Hepatocyte (in vitro differentiated cells): ENCODE results near the gene STPG3. TPM values are rescaled to one million over a fixed set of nuclear protein-coding genes. Genes with fewer than 3 reads are reported as not detected.

Experiments used
- DNase-seq: peaks from one replicate; pipeline ENCODE4 v3.0.0-alpha.2; 2016; ENCODE audit warnings: low spot score
- H2AFZ ChIP-seq: fragments of 200-600 bp; sonication (generic); 2 replicates; pipeline ENCODE4 v1.6.0; 2016; ENCODE audit warnings: antibody characterized with exemption, mild to moderate bottlenecking
- H3K27ac ChIP-seq: fragments of 200-600 bp; sonication (generic); 2 replicates; pipeline ENCODE4 v1.5.1; 2016; ENCODE audit warnings: mild to moderate bottlenecking
- H3K27me3 ChIP-seq: fragments of 200-600 bp; sonication (generic); 2 replicates; pipeline ENCODE4 v1.6.1; 2016
- H3K36me3 ChIP-seq: fragments of 200-600 bp; sonication (generic); replicated peaks from 2 replicates; pipeline ENCODE4 v1.5.1; 2016; ENCODE audit warnings: low read depth; ENCODE audit not compliant: insufficient read depth
- H3K4me1 ChIP-seq: fragments of 200-600 bp; sonication (generic); 2 replicates; pipeline ENCODE4 v1.5.1; 2016; ENCODE audit warnings: mild to moderate bottlenecking, moderate library complexity; ENCODE audit not compliant: insufficient read depth
- H3K4me2 ChIP-seq: fragments of 200-600 bp; sonication (generic); 2 replicates; pipeline ENCODE4 v1.6.0; 2016
- H3K4me3 ChIP-seq: fragments of 200-600 bp; sonication (generic); 2 replicates; pipeline ENCODE4 v1.5.1; 2016; ENCODE audit warnings: mild to moderate bottlenecking
- H3K79me2 ChIP-seq: fragments of 200-600 bp; sonication (generic); 2 replicates; pipeline ENCODE4 v1.6.0; 2017; ENCODE audit warnings: mild to moderate bottlenecking
- H3K9me2 ChIP-seq: fragments of 200-600 bp; sonication (generic); replicated peaks from 2 replicates; pipeline ENCODE4 v1.6.0; 2017; ENCODE audit warnings: mild to moderate bottlenecking; ENCODE audit not compliant: insufficient read depth
- H3K9me3 ChIP-seq: fragments of 200-600 bp; sonication (generic); 2 replicates; pipeline ENCODE4 v1.5.1; 2016; ENCODE audit warnings: low read depth, mild to moderate bottlenecking
- H4K20me1 ChIP-seq: fragments of 200-600 bp; sonication (generic); 2 replicates; pipeline ENCODE4 v1.6.0; 2016; ENCODE audit warnings: mild to moderate bottlenecking; ENCODE audit not compliant: insufficient read depth, poor library complexity, severe bottlenecking
- EZH2 ChIP-seq: fragments of 200-600 bp; sonication (generic); IDR thresholded peaks from 2 replicates; pipeline ENCODE4 v1.6.1; 2016; ENCODE audit warnings: antibody characterized with exemption, mild to moderate bottlenecking, borderline replicate concordance
- EZH2phosphoT487 ChIP-seq: fragments of 200-600 bp; sonication (generic); IDR thresholded peaks from one replicate; pipeline ENCODE4 v1.6.1; 2018; ENCODE audit warnings: antibody characterized with exemption, mild to moderate bottlenecking, low read depth, moderate library complexity; ENCODE audit not compliant: unreplicated experiment, severe bottlenecking
- WGBS: methylation state at CpG from one replicate; pipeline ENCODE4 v1.1.6; 2016; ENCODE audit warnings: low lambda C conversion rate; ENCODE audit errors: missing lambda C conversion rate; 5-methylcytosine and 5-hydroxymethylcytosine counted together
- polyA plus RNA-seq: library from polyadenylated mRNA; unstranded; fragments of >200 nt; fragmentation: Nextera tagmentation; extraction: Ambion mirVana; gene quantifications from 2 replicates; pipeline ENCODE4 v1.2.1, GENCODE V29; 2016
- total RNA-seq: library from RNA; depleted of rRNA; stranded (reverse); fragments of >200 nt; gene quantifications from 2 replicates; pipeline ENCODE4 v1.2.3, GENCODE V29; 2014
- TF ChIP-seq, protein P1 (sequence below): fragments of 200-600 bp; sonication (generic); IDR thresholded peaks from 2 replicates; pipeline ENCODE4 v1.5.1; 2016; ENCODE audit warnings: antibody characterized with exemption, mild to moderate bottlenecking; ENCODE audit not compliant: poor library complexity

STPG3 gene
- total and polyA plus RNA-seq, 2 experiments from 2014 or later = 1.5 TPM; not detected in 1

DNA sequence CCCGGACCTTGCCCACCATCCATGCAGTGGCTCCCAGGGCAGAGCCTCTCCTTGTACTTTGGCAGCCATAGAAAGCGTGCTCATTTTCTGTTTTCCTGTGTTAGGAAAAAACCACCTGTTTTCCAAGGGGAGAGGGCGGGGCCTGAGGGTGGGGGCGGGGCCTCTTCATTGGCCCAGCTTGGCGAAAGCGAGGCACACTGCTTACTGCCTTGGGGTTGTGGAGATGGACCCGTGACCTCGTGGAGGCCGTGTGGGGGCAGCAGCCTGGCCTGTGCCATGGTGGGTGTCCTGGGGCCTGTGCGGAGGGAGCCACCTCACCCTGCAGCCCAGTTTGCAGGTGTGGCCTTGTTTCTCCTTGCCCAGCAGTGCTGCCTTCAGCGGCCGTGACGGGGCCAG is 22.0 kb downstream of the STPG3 start:
- WGBS = 91% methylated on average over 11 of the region's 13 CpGs
- Histone ChIP-seq H4K20me1 (no peaks in the 10 kb centered on the region), H3K4me2 (no peak overlapping the region), H3K36me3 (no peaks in the 10 kb centered on the region), H3K79me2 (no peaks in the 10 kb centered on the region), H3K27ac (no peak overlapping the region), H3K9me2 (no peaks in the 10 kb centered on the region), H3K4me1 (peaks cover 17% of the 10 kb centered on the region), H2AFZ (no peak overlapping the region), H3K27me3 (no peaks in the 10 kb centered on the region), H3K9me3 (no peaks in the 10 kb centered on the region), H3K4me3 (no peak overlapping the region)
- no peak for DNase-seq
- TF ChIP-seq EZH2 (no peak), EZH2phosphoT487 (no peak)
- TF ChIP-seq, protein P1, sequence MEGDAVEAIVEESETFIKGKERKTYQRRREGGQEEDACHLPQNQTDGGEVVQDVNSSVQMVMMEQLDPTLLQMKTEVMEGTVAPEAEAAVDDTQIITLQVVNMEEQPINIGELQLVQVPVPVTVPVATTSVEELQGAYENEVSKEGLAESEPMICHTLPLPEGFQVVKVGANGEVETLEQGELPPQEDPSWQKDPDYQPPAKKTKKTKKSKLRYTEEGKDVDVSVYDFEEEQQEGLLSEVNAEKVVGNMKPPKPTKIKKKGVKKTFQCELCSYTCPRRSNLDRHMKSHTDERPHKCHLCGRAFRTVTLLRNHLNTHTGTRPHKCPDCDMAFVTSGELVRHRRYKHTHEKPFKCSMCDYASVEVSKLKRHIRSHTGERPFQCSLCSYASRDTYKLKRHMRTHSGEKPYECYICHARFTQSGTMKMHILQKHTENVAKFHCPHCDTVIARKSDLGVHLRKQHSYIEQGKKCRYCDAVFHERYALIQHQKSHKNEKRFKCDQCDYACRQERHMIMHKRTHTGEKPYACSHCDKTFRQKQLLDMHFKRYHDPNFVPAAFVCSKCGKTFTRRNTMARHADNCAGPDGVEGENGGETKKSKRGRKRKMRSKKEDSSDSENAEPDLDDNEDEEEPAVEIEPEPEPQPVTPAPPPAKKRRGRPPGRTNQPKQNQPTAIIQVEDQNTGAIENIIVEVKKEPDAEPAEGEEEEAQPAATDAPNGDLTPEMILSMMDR = no peak

DNA sequence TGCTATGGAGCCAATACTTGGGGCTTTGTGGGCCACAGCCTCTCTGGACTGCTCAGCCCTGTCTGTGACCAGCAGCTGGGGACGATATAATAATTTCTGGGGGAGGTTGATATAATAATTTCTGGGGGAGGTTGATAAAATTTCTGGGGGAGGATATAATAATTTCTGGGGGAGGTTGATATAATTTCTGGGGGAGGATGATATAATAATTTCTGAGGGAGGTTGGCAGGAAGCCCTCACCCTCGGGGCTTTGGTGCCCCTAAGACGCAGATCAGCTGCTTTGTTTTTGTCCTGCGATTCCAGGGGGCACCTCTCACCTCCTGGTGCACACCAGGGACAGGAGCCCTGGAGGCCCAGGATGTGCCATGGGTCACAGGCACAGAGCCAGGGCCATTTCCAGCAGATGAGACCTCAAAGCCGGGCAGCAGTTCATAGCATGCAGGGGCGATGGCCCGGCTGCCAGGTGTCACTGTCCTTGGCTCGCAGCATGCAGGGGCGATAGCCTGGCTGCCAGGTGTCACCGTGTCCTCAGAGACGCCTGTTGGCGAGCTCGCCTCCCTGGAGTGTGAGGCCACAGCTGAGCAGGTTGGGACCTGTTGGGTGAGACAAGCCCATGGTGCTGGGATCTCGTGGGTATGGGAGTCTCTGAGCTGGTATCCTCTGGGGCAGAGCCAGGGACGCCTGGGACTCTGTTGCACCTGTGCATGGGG is 22.7 kb downstream of the STPG3 start:
- no peak overlapping the region for H2AFZ ChIP-seq
- H3K9me3 ChIP-seq = no peaks in the 10 kb centered on the region
- H3K27me3 ChIP-seq = no peaks in the 10 kb centered on the region
- H3K4me3 ChIP-seq = no peak overlapping the region
- no peak overlapping the region for H3K27ac ChIP-seq
- peaks cover 17% of the 10 kb centered on the region for H3K4me1 ChIP-seq
- no peak overlapping the region for H3K4me2 ChIP-seq
- H3K79me2 ChIP-seq = no peaks in the 10 kb centered on the region
- TF ChIP-seq EZH2phosphoT487 (no peak), EZH2 (no peak)
- TF ChIP-seq, protein P1 = no peak
- no peaks in the 10 kb centered on the region for H3K36me3 ChIP-seq
- DNase-seq = no peak
- H4K20me1 ChIP-seq = no peaks in the 10 kb centered on the region
- H3K9me2 ChIP-seq = no peaks in the 10 kb centered on the region
- 89% methylated on average over 15 of the region's 15 CpGs for WGBS

DNA sequence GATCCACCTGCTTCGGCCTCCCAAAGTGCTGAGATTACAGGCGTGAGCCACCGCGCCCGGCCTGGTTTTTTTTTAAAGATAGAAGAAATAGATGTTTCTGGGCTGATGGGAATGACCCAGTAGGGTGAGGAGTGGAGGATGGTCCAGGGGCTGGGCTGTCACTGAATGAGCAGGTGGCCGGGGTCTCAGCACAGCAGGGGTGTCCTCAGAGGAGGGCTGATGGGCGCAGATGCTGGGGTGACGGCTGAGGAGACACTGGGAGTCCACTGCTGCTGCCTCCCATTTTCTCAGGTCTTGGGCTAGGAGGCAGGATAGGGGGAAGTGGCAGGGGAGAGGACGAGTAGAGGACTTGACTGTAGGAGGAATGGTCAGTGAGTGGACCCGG is 24.1 kb downstream of the STPG3 start:
- Histone ChIP-seq H3K9me3 (no peaks in the 10 kb centered on the region), H3K27me3 (no peaks in the 10 kb centered on the region), H3K36me3 (no peaks in the 10 kb centered on the region), H3K4me1 (peaks cover 17% of the 10 kb centered on the region), H3K27ac (no peak overlapping the region), H3K9me2 (no peaks in the 10 kb centered on the region), H3K79me2 (no peaks in the 10 kb centered on the region), H3K4me3 (no peak overlapping the region), H4K20me1 (no peaks in the 10 kb centered on the region), H2AFZ (no peak overlapping the region), H3K4me2 (no peak overlapping the region)
- 96% methylated on average over 10 of the region's 10 CpGs for WGBS
- no peak for DNase-seq
- no peak for TF ChIP-seq EZH2
- no peak for TF ChIP-seq EZH2phosphoT487

DNA sequence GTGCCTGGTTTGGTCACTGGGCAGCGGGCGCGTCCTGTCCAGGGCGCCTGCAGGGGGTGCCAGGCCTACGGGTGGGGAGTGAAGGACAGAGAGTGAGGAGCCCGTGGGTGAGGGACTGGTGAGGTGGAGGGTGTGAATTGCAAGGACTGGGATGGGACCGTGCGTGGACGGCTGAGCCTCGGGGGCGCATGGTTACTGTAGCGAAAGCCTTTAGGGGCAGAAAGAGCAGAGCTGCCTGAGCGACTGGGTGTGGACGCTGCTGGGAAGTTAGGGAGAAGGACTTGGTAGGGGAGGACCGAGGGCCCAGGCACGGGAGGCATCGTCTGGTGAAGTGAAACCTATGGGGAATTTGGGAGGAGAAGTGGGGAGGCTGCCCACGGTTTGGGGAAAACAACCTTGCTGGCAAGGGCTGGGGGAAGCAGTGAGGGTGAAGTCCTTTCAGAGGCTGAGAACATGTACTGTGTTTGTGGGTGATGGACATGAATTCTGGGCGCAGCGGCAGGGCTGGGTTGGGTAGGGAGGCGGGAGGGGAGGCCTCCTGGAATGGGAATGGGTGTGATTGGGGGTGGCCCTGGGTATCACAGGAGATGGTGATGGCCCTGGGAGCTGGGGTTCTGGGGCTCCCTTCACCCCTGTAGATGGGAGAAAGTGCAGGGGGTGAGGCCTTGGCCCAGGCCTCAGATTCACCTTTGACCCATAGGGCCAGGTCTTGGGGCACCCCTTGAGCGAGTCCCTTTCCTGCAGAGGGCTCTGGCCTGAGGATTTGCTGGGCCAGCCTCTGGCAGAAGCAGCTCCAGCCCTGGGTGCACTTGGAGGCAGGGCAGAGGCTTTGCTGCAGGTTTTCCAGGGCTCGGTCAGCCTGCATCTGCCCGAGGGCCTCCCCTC is 24.7 kb downstream of the STPG3 start:
- no peak for TF ChIP-seq EZH2phosphoT487
- no peak for TF ChIP-seq EZH2
- TF ChIP-seq, protein P1 = no peak
- peak; percentile 3 for DNase-seq
- no peaks in the 10 kb centered on the region for H4K20me1 ChIP-seq
- no peaks in the 10 kb centered on the region for H3K9me3 ChIP-seq
- no peak overlapping the region for H3K4me3 ChIP-seq
- H2AFZ ChIP-seq = no peak overlapping the region
- no peaks in the 10 kb centered on the region for H3K36me3 ChIP-seq
- no peaks in the 10 kb centered on the region for H3K27me3 ChIP-seq
- peak overlapping the region; percentile 49 for H3K27ac ChIP-seq
- WGBS = 91% methylated on average over 20 of the region's 24 CpGs
- no peak overlapping the region for H3K4me2 ChIP-seq
- H3K4me1 ChIP-seq = peaks cover 21% of the 10 kb centered on the region
- H3K9me2 ChIP-seq = no peaks in the 10 kb centered on the region
- no peaks in the 10 kb centered on the region for H3K79me2 ChIP-seq
